ENCODE results near the gene PAPLN. TPM values are rescaled to one million over a fixed set of nuclear protein-coding genes. Genes with fewer than 3 reads are reported as not detected.
"Not testable (repeated sequence)": the region's sequence is repeated elsewhere in the genome, so short reads cannot be mapped to it uniquely, and the experiment has no call there.

PAPLN gene
- total RNA-seq, 2 donors from 2014 or later: 5.1 to 6.7 TPM

DNA sequence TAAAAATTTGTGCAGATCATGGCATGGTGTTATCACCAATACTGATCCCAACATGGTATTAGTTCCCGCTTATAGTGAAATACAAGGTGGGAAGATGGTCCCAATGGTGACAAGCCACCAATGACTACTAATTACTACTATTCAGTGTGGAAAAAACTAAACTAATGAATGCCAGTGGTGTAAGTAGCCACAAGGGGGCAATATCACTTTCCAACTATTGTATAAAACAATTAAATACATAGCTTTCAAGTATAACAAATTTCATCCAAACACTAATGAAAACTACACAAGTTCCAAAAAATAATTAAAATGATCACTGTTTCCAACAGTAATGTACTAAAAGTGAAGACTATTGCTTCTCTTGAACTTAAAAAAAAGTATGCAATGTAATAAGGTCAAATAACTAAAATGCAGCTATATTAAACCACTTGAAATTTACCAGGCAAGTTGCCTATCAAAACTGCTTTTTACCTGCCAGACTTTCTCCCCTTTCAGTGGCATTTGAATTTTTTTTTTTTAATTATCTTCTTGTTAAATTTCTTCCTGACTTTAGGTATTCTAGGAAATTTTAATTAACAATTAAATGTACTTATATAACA lies 58.0 kb downstream of the PAPLN start:
- no peaks in the 10 kb centered on the region for H3K4me1 ChIP-seq
- no peaks in the 10 kb centered on the region for H3K27me3 ChIP-seq
- H3K9me3 ChIP-seq: no peaks in the 10 kb centered on the region
- peaks cover 16% of the 10 kb centered on the region for H3K36me3 ChIP-seq
- no peak for DNase-seq (ENCODE audit: low spot score)
- H3K4me3 ChIP-seq: no peak overlapping the region
- no peak overlapping the region for H3K27ac ChIP-seq
- TF ChIP-seq, protein P1, sequence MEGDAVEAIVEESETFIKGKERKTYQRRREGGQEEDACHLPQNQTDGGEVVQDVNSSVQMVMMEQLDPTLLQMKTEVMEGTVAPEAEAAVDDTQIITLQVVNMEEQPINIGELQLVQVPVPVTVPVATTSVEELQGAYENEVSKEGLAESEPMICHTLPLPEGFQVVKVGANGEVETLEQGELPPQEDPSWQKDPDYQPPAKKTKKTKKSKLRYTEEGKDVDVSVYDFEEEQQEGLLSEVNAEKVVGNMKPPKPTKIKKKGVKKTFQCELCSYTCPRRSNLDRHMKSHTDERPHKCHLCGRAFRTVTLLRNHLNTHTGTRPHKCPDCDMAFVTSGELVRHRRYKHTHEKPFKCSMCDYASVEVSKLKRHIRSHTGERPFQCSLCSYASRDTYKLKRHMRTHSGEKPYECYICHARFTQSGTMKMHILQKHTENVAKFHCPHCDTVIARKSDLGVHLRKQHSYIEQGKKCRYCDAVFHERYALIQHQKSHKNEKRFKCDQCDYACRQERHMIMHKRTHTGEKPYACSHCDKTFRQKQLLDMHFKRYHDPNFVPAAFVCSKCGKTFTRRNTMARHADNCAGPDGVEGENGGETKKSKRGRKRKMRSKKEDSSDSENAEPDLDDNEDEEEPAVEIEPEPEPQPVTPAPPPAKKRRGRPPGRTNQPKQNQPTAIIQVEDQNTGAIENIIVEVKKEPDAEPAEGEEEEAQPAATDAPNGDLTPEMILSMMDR (IDR thresholded peaks at IDR 0.05): peak; percentile 74 to 81

DNA sequence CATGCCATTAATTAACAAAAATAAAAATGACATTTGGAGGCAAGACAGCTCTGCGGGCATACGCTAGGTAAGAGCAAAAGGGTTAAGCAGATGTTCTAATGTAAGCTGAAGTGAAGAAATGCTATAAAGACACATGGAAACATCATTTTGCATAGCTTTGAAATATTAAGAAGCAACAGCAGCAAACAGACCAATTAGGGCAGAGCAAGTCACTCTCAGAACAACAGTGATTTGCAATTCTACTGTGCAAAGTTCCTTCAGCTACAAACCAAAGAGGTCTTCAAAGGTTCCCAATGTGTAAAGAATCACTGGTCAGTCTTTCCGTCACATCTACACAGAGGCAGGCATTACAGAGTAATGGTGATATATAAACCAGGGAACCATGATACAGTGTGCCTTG lies 68.2 kb downstream of the PAPLN start:
- DNase-seq (ENCODE audit: low spot score): no peak
- H3K4me3 ChIP-seq: no peak overlapping the region
- no peaks in the 10 kb centered on the region for H3K4me1 ChIP-seq
- no peaks in the 10 kb centered on the region for H3K36me3 ChIP-seq
- no peaks in the 10 kb centered on the region for H3K9me3 ChIP-seq
- no peak overlapping the region for H3K27ac ChIP-seq
- no peaks in the 10 kb centered on the region for H3K27me3 ChIP-seq
- TF ChIP-seq, protein P1 (IDR thresholded peaks at IDR 0.05): no peak

DNA sequence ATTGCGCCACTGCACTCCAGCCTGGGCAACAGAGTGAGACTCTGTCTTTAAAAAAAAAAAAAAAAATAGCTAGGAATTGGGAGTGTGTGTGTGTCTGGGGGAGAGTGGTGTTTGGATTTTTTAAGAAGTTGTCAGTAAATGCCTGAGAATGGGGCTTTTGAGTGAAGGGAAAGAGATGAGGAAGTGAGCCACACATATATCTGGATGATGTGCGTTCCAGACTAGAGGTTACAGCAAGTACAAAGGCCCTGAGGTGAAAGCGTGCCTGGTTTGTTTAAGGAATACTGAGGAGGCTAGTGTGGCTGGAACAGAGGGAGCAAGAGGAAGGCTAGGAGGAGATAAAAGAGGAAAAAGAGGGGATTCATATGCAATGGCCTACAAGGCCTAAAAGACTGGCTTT lies 70.0 kb downstream of the PAPLN start:
- DNase-seq (ENCODE audit: low spot score): no peak
- TF ChIP-seq, protein P1 (IDR thresholded peaks at IDR 0.05): no peak
- Histone ChIP-seq H3K9me3 (no peaks in the 10 kb centered on the region), H3K36me3 (no peaks in the 10 kb centered on the region), H3K4me3 (no peak overlapping the region), H3K27me3 (no peaks in the 10 kb centered on the region), H3K27ac (no peak overlapping the region), H3K4me1 (peaks cover 0 to 3% of the 10 kb centered on the region in 2 donors)

DNA sequence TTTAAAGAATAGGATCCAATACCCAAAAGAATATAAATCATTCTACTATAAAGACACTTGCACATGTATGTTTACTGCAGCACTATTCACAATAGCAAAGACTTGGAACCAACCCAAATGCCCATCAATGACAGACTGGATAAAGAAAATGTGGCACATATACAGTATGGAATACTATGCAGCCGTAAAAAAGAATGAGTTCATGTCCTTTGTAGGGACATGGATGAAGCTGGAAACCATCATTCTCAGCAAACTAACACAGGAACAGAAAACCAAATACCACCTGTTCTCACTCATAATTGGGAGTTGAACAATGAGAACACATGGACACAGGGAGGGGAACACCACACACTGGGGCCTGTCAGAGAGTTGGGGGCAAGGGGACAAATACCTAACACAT lies 71.9 kb downstream of the PAPLN start:
- H3K36me3 ChIP-seq; DNase-seq (ENCODE audit: low spot score); H3K27ac ChIP-seq; H3K27me3 ChIP-seq; H3K4me3 ChIP-seq; H3K9me3 ChIP-seq; H3K4me1 ChIP-seq: not testable (repeated sequence)

- Histone ChIP-seq H3K36me3 (no peaks in the 10 kb centered on the region), H3K9me3 (no peaks in the 10 kb centered on the region), H3K27ac (no peak overlapping the region), H3K27me3 (no peaks in the 10 kb centered on the region), H3K4me1 (peaks cover 0 to 3% of the 10 kb centered on the region in 2 donors), H3K4me3 (no peak overlapping the region)
- TF ChIP-seq, protein P1 (IDR thresholded peaks at IDR 0.05): no peak
- DNase-seq (ENCODE audit: low spot score): no peak
These were observed 74.4 kb downstream of the PAPLN start for GRCh38 chr14:73311708-73312030.

- Histone ChIP-seq H3K36me3 (no peaks in the 10 kb centered on the region), H3K27me3 (no peaks in the 10 kb centered on the region), H3K9me3 (no peaks in the 10 kb centered on the region), H3K4me3 (no peak overlapping the region), H3K27ac (no peak overlapping the region), H3K4me1 (peaks cover 0 to 3% of the 10 kb centered on the region in 2 donors)
- TF ChIP-seq, protein P1 (IDR thresholded peaks at IDR 0.05): no peak
- no peak for DNase-seq (ENCODE audit: low spot score)
These were observed 75.4 kb downstream of the PAPLN start for GRCh38 chr14:73312687-73313086.
